Stomach (tissue), 4 donors: Measurements from ENCODE around the gene SLC35F4.

ENCODE experiments used
- POLR2A ChIP-seq, 4 donors: fragments of 450-650 bp; IDR thresholded peaks; one replicate each; pipeline ENCODE4 v1.6.1; 2016; ENCODE audit warnings: antibody characterized with exemption in 4 of 4, control low read depth in 2 of 4, mild to moderate bottlenecking in 1 of 4, moderate library complexity in 1 of 4
- POLR2AphosphoS5 ChIP-seq, 3 donors: sonication (generic); formaldehyde crosslinking; IDR thresholded peaks; one replicate each; pipeline ENCODE4 v1.6.1; 2016; ENCODE audit warnings: antibody characterized with exemption in 3 of 3
- TF ChIP-seq, protein P1 (sequence below), 7 experiments: fragments of 450-650 bp in 4 of 7; fragments of 200-600 bp in 3 of 7; sonication (generic) in 3 of 7; IDR thresholded peaks; one replicate each; pipeline ENCODE4 v1.5.1; 2016 to 2019; ENCODE audit warnings: antibody characterized with exemption in 7 of 7, control low read depth in 2 of 7, mild to moderate bottlenecking in 1 of 7

DNA sequence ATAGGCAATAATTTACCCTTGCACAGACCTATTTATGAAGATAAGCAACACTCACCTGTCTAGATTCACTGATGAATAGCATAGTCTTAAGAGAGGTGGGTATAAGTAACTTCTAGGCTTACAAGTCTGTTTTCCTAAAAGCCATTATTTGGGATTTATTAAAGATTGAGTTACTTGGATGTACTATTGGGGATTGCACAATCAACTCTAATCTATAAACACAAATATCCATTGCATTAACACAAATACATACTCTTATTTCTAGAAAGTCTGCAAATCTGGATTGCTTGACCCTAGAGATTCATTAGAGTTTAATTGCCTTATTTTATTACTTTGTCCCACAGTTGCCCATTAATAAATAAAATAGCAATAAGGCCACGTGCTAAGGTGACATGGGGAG lies 224.1 kb downstream of the SLC35F4 start:
- TF ChIP-seq, protein P1, sequence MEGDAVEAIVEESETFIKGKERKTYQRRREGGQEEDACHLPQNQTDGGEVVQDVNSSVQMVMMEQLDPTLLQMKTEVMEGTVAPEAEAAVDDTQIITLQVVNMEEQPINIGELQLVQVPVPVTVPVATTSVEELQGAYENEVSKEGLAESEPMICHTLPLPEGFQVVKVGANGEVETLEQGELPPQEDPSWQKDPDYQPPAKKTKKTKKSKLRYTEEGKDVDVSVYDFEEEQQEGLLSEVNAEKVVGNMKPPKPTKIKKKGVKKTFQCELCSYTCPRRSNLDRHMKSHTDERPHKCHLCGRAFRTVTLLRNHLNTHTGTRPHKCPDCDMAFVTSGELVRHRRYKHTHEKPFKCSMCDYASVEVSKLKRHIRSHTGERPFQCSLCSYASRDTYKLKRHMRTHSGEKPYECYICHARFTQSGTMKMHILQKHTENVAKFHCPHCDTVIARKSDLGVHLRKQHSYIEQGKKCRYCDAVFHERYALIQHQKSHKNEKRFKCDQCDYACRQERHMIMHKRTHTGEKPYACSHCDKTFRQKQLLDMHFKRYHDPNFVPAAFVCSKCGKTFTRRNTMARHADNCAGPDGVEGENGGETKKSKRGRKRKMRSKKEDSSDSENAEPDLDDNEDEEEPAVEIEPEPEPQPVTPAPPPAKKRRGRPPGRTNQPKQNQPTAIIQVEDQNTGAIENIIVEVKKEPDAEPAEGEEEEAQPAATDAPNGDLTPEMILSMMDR (IDR thresholded peaks at IDR 0.05) = no peak
- TF ChIP-seq POLR2AphosphoS5 (IDR thresholded peaks at IDR 0.05) = no peak
- no peak for TF ChIP-seq POLR2A (IDR thresholded peaks at IDR 0.05)
